HL-60/S4 treated with retinoic acid at 250 ng/mL for 4 days and 3 days (cell line): ENCODE measurements around the gene CADM4.
"Not testable (repeated sequence)": the region's sequence is repeated elsewhere in the genome, so short reads cannot be mapped to it uniquely, and the experiment has no call there.

Experiments
- in situ Hi-C: fragments of 300-500 bp; cut with MboI; formaldehyde crosslinking; loops from 2 replicates; pipeline ENCODE4 v1.7.0; 2022; ENCODE audit warnings: low sequenced_read_pairs

CADM4 gene

DNA sequence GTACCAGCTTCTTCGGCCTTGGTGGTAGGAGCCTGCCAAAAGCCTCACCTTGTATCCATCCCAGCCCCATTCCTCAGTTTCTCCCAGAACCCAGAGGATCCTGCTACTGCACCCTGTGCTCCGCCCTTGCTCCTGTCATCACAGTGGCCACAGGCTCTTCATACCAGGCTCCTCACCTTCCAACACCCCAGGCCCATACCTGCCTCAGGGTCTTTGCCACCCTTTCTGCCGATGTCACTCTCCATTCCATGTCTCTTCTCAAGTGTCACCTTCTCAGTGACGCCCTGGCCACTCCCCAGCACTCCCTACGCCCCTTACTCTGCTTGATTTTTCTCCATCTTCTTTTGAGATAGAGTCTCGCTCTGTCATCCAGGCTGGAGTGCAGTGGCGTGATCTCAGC lies 29.8 kb downstream of the CADM4 start:
- in situ Hi-C loops: no loop called here

DNA sequence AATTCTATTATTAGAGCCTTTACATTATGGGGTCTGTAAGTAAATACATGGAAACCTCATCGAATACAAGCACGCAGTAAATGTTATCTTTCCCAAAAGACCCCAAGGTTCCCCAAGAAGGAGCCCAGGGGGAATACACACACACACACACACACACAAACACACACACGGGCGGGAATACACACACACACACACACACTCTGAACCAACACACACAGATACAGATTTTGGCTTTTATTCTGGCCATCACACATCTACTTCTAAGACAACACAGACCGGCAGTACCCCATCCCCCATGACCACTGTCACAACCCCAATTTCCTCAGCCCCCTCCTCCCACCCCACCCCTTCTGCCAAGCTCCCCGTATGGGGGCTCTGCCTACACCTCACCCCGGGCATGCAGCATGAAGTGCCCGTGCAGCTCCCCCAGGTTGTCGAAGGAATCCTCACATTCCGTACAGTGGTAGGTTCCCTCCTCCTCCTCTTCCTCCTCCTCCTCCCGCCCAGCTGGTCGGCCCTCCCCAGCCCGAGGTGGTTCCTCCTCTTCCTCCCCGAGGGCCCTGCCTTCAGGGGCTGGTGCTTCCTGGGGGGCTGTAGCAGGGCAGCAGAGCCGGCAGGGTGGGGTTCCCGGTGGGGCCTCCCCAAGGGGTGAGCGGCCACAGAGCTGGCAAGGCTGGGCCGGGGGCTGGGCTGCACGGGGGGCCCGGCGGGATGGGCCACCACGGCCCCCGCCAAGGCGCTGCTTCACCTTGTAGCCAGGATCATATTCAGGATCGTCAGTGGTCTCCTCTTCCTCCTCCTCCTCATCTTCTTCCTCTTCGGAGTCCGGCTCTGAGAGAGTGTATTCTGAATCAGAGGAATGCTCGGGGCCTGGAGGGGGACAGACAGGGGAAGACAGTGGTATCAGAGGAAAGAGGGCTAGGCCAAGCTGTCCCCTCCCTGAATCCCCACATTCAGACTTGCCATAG lies 32.1 kb downstream of the CADM4 start:
- in situ Hi-C loops: no loop called here

DNA sequence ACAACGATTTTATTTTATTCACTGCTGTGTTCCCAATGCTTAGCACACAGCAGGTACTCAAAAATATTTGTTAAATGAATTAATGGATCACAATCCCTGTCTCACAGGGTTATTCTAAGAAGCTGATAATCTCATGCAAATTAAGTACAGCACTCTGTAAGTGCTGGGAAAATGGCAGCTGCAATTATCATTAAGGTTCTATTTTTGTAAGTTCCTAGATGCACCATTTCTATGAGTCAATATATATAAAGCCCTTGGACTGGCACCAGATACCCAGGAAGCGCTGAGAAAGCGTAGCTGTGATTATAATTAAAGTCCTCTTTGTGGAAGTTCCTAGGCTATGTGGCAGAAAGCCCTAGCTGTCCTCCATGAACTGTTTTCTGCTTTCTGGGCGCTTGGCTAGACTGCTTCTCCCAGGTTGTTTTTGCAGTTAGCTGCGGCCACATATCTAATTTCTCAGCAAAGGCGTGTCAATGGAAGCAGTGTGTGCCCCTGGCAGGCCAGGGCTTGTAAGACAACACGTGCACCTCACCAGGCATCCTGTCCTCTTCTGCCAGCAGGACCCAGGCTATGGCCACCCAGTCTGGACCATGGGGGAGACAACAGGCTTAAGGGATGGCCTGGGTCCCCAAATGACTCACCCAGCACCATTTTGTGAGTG lies 33.0 kb downstream of the CADM4 start:
- in situ Hi-C loops: no loop called here

DNA sequence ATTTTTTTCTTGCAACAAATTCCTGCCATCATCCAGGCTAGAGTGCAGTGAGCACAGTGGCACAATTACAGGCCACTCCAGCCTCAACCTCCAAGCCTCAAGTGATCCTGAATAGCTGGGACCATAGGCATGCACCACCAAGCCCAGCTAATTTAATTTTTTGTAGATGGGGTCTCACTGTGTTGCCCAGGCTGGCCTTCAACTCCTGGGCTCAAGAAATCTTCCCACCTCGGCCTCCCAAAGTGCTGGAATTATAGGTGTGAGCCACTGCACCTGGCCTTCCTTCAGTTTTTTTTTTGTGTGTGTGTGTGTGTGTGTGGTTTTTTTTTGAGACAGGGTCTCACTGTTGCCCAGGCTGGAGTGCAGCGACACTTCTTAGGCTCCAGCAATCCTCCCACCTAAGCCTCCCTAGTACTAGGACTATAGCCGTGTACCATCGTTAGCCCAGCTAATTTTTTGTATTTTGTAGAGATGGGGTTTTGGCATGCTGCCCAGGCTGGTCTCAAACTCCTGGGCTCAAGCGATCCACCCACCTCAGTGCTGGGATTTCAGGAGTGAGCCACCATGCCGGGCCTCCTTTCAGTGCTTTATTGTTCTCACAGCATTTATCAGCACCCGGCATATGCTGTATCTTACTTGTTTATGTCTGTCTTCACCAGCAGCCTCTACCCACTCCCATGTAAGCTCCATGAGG lies 33.6 kb downstream of the CADM4 start:
- in situ Hi-C loops: no loop called here

DNA sequence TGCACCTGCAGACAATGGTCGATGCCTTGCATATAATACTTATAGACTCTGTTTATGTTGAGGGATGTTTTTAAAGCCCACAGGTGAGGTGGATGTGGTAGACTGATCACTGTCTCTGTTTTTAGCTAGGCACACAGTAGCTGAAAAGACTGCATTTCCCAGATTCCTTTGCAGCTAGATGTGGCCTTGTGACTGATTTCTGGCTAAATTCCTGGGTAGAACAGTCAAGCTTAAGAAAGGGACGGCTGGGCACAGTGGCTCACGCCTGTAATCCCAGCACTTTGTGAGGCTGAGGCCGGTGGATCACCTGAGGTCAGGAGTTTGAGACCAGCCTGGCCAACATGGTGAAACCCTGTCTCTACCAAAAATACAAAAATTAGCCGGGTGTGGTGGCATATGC lies 39.3 kb downstream of the CADM4 start:
- in situ Hi-C loops: not testable (repeated sequence)

DNA sequence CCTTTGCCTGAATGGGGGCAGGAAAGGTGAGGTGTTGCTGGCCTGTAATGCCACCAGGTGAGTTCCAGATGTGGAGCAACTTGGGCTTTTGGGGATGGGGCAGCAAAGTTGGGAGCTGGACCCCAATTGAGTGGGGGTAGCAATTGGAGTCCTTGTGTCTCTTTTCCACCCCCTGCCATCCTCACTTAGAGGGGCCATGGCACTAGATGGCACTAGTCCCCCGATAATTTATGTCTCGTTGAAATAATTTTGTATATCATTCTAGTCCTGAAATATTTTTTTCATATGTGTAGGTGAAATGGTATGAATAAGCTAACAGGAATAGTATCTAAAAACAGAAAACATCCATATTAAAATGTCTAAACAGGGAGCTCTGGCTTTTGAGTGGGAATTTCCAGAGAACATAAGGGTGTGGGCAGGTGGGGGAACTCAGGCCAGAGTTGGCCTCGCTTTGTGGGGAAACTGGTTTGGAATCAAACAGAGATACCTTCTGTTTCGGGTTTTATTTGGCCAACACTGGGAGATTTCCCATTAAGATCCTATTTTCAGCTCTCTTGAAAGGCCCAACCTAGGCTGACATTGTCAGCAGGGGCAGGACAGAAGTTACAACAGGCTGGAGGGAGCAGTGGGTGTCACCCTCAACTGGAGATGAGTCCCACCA lies 39.9 kb downstream of the CADM4 start:
- in situ Hi-C loops: no loop called here

DNA sequence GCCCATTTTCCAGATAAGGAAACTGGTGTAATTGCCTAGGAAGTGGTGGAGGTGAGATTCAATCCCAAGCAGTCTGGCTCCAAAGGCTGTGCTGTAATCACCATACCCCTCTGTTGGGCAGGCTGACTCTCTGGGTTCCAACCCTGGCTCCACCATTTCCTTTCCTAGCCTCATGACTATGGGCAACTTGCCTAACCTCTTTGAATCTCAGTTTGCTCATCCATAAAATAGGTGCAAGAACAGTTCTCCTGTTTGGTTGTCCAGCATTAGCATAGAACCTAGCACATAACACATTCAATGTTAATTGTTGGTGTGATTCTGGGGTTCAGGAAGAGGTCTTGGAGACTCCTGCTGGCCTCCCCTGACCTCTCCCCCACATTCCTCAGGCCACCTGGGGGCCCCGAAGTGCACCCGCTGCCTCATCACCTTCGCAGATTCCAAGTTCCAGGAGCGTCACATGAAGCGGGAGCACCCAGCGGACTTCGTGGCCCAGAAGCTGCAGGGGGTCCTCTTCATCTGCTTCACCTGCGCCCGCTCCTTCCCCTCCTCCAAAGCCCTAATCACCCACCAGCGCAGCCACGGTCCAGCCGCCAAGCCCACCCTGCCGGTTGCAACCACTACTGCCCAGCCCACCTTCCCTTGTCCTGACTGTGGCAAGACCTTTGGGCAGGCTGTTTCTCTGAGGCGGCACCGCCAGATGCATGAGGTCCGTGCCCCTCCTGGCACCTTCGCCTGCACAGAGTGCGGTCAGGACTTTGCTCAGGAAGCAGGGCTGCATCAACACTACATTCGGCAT lies 41.0 kb downstream of the CADM4 start:
- in situ Hi-C loops: no loop called here

DNA sequence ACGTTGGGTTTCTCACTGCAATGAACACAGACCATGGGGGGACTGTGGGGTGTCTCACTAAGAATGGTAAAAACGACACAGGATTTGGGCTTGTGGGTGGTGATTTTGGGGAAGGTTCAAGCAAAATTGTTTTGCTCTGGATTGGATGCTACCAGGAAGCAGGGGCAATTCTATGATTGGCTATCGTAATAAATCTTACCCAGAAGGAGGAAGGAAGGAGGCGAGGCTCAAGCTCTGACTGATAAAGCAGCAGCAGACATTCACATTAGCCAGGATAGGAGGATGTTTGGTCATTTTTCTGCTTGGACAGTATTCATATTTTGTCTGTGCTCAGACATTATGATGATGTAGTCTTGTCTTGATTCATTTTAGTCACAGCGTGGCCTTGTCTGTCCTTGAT lies 41.8 kb downstream of the CADM4 start:
- in situ Hi-C loops: no loop called here

DNA sequence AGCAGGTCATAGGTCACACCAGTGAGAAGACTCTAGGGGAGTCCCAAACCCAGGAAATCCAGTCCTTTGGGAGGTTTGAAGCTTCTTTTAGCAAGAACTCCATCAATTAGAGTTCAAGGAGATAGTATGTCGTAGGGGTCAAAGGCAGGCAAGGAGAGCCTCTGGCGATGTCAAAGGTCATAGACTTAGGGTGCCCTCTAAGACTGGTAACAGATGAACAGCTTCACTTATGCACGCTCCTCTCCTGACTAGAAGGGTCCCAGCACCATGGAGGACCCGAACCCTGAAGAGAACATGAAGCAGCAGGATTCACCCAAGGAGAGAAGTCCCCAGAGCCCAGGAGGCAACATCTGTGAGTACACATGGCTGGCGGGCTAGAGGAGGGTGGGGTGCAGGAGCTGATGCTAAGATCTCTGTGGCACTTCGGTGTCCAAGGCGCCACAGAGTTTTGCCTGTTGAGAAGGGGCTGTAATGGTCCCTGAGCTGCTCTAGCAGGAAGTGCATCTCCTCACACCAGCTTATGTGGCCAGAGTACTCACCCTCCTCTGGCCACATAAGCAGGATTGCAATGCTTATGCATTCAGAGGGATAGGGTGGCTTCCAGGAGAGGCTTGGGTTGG lies 42.7 kb downstream of the CADM4 start:
- in situ Hi-C loops: no loop called here

DNA sequence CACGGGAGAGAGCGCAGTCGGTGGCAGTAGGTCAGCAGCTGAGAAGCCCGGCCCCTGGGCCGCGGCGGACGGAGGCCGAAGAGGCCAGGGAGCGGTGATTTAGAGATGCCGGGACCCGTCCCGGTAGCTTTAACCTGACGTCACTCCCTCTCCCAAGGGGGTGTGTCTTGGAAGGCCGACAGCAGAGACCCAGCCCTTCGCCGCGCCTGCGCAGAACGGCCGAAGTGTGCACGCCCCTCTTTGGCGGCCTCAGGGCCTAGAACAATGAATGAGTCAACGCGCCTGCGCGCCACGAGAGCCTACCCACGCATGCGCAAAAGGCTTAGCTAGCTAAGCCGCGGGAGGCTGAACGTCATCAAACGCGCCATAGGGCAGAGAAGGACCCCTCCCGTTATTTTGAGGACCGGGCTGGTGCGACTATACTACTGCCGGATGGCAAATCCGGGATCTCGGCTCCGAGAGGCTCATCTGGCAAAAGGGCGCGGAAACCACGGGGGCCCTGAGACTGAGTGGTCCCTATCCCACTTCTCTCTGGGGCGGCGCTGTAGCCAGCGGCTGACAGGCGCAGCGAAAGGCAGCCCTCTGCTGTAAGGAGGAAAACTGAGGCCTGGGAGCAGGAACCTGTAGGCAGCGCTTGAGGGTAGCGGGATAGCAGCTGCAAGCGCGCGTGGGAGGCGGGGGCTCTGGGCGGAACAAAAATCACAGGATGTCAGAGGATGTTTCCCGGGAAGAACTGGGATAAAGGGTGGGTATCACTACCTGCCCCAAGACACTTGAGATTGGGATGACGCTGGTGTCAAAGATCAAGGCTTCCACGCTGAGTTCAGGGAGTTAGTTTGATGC lies 43.4 kb downstream of the CADM4 start, which contains the start of the genes IRGQ and ZNF576:
Gene IRGQ, minus strand, starts transcription at position 136 of the 843 bp plus-strand sequence. CDS start 796 bp downstream, outside the sequence.
Gene ZNF576, plus strand, starts transcription at position 597 of the 843 bp plus-strand sequence. CDS start 514 bp downstream, outside the sequence.
- in situ Hi-C loops: no loop called here

DNA sequence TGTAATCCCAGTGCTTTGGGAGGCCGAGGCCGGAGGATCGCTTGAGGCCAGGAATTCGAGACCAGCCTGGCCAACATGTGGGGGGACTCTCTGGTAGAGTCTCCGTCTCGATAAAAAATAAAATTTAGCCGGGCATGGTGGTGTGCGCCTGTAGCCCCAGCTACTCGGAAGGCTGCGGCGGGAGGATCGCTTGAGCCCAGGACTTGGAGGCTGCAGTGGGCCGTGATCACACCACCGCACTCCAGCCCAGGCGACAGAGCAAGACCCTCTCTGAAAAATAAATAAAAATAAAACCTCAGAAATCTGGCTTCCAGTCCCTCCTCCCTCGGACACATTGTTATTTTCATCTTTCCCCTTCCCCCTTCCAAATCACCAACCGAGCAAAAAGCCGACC lies 44.0 kb downstream of the CADM4 start:
- in situ Hi-C loops: no loop called here

DNA sequence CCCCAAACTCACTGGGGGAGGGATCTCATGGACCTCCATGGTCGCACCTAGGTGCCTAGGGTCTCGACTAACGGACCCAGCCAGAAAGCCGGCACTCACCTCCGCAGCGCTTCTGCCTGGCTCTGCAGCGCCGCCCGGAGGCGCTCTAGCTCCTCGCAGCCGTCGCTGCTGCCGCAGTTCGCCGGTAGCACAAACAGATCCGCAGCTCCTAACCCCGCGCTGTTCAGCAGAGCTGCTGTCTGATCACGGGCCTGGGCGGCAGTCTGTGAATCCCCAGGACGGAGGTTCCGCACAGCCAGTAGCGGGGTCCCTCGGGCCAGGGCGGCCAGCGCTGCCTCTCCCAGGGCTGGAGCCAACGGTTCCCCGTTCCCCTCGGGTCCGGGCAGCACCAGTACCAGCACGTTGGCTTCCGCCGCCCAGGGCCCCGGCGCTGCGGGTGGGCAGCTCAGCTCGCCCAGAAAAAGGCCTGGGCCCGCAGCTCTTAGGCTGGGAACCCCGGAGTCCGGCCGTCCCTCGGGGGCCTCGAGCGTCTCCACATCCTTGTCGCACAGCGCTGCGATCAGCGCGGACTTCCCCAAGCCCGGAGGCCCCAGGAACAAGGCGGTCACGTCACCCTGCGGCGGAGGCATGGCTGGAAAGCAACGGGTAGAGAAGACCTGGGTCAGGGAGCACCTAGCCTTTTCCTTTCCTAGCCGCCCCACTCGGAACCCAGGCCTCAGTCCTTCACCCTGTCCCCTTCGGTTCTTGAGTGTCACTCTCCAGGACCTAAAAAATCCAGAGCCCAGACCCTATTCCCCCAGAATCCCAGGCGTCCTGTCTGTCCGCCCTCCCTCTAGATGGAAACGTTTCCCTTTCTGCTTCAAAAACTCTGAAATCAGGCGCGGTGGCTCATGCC lies 44.7 kb downstream of the CADM4 start:
- in situ Hi-C loops: no loop called here

DNA sequence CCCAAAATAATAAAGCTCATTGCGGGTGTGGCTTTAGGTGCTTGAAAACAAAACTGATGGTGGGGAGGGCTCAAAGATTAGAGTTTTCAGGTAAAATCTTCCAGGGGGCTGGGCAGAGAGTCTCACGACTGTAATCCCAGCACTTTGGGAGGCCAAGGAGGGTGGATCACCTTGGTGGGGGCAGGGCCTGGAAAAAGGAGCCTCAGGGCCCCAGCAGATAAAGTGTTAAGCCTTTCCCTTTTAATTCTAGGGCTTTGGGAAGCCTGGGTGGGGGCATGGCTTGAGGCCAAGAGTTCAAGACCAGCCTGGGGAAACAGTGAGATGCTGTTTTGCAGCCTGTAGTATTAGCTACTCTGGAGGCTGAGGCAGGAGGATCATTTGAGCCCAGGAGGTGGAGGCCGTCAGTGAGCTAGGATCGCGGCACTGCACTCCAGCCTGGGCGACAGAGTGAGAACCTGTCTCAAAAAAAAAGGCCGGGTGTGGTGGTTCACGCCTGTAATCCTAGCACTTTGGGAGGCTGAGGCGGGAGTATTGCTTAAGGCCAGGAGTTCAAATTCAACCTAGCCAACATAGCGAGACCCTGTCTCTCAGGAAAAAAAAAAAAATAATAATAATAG lies 45.5 kb downstream of the CADM4 start:
- in situ Hi-C loops: no loop called here

DNA sequence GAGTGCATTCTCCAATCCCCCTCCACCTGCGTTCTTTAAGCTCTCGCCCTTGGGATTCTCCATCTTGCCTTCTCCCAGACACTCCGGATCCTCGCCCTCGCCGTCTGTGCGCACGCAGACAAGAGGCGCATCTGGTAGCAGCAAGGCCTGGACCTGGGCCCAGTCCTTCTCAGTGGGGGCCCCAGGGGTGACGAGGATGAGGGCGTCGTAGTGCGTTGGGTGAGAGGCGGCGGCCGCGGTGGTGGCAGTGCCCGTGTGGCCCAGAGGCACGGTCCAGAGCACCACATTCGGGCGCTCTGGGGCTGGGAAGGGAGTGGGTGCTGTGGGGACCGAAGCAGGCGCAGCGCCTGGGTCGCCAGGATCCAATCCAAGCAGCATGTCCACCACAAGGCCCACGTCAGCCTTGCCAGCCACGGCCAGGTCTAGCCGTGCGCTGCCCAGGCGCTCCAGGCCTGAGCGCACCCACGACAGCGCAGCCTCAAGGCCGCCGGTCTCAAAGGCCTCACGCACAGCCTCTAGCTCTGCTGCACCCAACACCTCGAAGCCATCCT lies 46.8 kb downstream of the CADM4 start:
- in situ Hi-C loops: no loop called here

DNA sequence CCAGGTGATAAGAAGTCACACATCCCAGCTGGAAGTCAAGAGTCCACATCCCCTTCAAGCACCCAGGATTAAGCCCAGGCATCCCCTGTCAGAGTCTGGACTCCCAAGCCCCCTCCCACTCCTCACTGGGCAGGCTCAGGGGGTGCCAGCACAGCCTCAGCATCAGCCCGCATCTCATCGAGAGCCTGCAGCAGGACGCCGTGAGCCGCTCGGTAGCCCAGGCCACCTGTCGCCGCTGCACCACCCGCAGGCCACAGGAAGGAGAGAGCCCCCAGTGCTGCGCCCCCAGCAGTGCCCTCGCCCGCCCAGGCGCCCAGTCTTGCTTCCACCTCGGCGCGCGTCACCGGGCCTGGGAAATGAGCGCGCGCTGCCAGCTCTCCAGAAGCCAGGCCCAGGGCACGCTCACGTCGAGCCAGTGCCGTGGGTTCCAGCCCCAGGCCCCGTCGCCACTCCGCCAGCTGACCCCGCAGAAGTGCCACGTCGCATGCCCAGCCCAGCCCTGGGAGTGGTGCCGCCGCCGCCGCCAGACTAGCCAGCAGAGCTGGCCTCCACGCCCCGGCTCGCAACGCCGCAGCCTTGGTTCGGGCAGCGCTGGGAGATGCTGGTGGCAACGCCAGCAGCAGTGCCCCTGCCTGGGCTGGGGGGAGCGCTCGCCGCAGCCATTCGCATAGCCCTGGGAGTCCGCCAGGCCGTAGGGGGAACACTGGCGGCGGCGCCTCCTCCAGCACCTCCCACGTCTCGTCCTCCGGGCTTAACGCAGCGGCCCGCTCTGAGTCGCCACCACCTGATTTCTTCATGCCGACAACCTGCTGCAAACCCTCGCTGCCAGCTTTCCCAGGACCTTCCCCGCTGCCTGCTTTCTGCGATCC lies 47.5 kb downstream of the CADM4 start:
- in situ Hi-C loops: no loop called here

DNA sequence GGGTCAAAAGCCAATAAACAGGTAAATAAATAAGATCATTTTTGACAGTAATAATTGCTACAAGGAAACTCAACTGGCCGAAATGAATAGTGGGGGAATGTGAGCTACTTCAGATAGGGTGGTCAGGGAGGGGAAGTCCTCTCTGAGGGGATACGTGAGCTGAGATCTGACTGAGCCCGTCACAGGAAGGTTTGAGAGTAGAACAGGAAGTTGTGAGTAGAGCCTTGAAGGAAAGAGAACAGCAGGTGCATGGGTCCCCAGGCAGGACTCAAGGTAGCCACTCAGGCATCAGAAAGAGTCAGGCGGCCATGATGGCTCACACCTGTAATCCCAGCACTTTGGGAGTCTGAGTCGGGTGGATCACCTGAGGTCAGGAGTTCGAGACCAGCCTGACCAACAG lies 50.0 kb downstream of the CADM4 start:
- in situ Hi-C loops: no loop called here
